Neural cell (in vitro differentiated cells): ENCODE data around the gene TP53I3. TPM values are rescaled to one million over a fixed set of nuclear protein-coding genes. Genes with fewer than 3 reads are reported as not detected.
"Not testable (repeated sequence)": the region's sequence is repeated elsewhere in the genome, so short reads cannot be mapped to it uniquely, and the experiment has no call there.

ENCODE experiments used
- H2AFZ ChIP-seq: fragments of 200-600, 300-800 bp; sonication (generic), shearing (Covaris generic); 2 replicates; pipeline ENCODE4 v1.6.0; 2014; ENCODE audit warnings: low read depth, mild to moderate bottlenecking, antibody characterized with exemption, low read length, moderate library complexity
- H3F3A ChIP-seq: fragments of 200-600 bp; shearing (Covaris generic); 2 replicates; pipeline ENCODE4 v1.6.1; 2016; ENCODE audit warnings: mild to moderate bottlenecking, moderate library complexity, mixed read lengths, antibody characterized with exemption, low read length; ENCODE audit not compliant: insufficient read depth, poor library complexity, severe bottlenecking
- H3K27ac ChIP-seq: fragments of 200-600, 300-800 bp; sonication (generic), shearing (Covaris generic); 2 replicates; pipeline ENCODE4 v1.5.1; 2014; ENCODE audit warnings: mild to moderate bottlenecking, low read length, moderate library complexity
- H3K27me3 ChIP-seq: fragments of 300-800, 200-600 bp; sonication (generic), shearing (Covaris generic); 2 replicates; pipeline ENCODE4 v1.6.0; 2014; ENCODE audit warnings: mild to moderate bottlenecking, low read depth, low read length, moderate library complexity; ENCODE audit not compliant: insufficient read depth
- H3K36me3 ChIP-seq: fragments of 300-800, 200-600 bp; sonication (generic), shearing (Covaris generic); 2 replicates; pipeline ENCODE4 v1.5.1; 2014; ENCODE audit warnings: mild to moderate bottlenecking, antibody characterized with exemption, low read length, moderate library complexity; ENCODE audit not compliant: insufficient read depth
- H3K4me2 ChIP-seq: fragments of 300-800, 200-600 bp; sonication (generic), shearing (Covaris generic); 2 replicates; pipeline ENCODE4 v1.6.0; 2014; ENCODE audit warnings: mild to moderate bottlenecking, low read length
- H3K4me3 ChIP-seq: fragments of 300-800, 200-600 bp; sonication (generic), shearing (Covaris generic); 2 replicates; pipeline ENCODE4 v1.5.1; 2014; ENCODE audit warnings: mild to moderate bottlenecking, low read length, moderate library complexity
- H3K79me2 ChIP-seq: fragments of 200-600 bp; shearing (Covaris generic); replicated peaks from 2 replicates; pipeline ENCODE4 v1.6.0; 2014; ENCODE audit warnings: mild to moderate bottlenecking, low read length, moderate library complexity; ENCODE audit not compliant: insufficient read depth
- H3K9ac ChIP-seq: fragments of 300-800, 200-600 bp; sonication (generic), shearing (Covaris generic); 2 replicates; pipeline ENCODE4 v1.6.1; 2016; ENCODE audit warnings: mild to moderate bottlenecking, low read length, mixed read lengths
- H3K9me2 ChIP-seq: fragments of 200-600 bp; shearing (Covaris generic); 2 replicates; pipeline ENCODE4 v1.6.1; 2016; ENCODE audit warnings: mild to moderate bottlenecking, low read length, mixed read lengths; ENCODE audit not compliant: insufficient read depth
- H3K9me3 ChIP-seq: fragments of 200-600, 300-800 bp; sonication (generic), shearing (Covaris generic); 2 replicates; pipeline ENCODE4 v1.6.1; 2016; ENCODE audit warnings: mild to moderate bottlenecking, mixed run types, low read length, moderate library complexity, mixed read lengths
- H4K20me1 ChIP-seq: fragments of 200-600 bp; shearing (Covaris generic); 2 replicates; pipeline ENCODE4 v1.6.1; 2016; ENCODE audit warnings: mild to moderate bottlenecking, mixed run types; ENCODE audit not compliant: insufficient read depth
- EP300 ChIP-seq: fragments of 450-650 bp; conservative IDR thresholded peaks from 2 replicates; pipeline ENCODE4 v1.6.1; 2014; ENCODE audit warnings: antibody characterized with exemption, mild to moderate bottlenecking, moderate library complexity; ENCODE audit not compliant: poor library complexity, severe bottlenecking
- EZH2 ChIP-seq: fragments of 200-600, 300-800 bp; shearing (Covaris generic), sonication (generic); IDR thresholded peaks from 2 replicates; pipeline ENCODE4 v1.6.1; 2014; ENCODE audit warnings: antibody characterized with exemption, low read length, borderline replicate concordance, mild to moderate bottlenecking; ENCODE audit not compliant: insufficient read depth, poor library complexity, severe bottlenecking
- MXI1 ChIP-seq: fragments of 450-650 bp; conservative IDR thresholded peaks from 2 replicates; pipeline ENCODE4 v1.6.1; 2014; ENCODE audit warnings: antibody characterized with exemption, mild to moderate bottlenecking; ENCODE audit not compliant: poor library complexity, severe bottlenecking
- POLR2AphosphoS5 ChIP-seq: IDR thresholded peaks from 2 replicates; pipeline ENCODE4 v1.6.1; 2012
- RAD21 ChIP-seq: fragments of 450-650 bp; conservative IDR thresholded peaks from 2 replicates; pipeline ENCODE4 v1.6.1; 2014; ENCODE audit warnings: antibody characterized with exemption, mild to moderate bottlenecking, moderate library complexity
- REST ChIP-seq: IDR thresholded peaks from 2 replicates; pipeline ENCODE4 v1.6.1; 2012; ENCODE audit warnings: borderline replicate concordance
- SMC3 ChIP-seq: fragments of 450-650 bp; conservative IDR thresholded peaks from 2 replicates; pipeline ENCODE4 v1.6.1; 2014; ENCODE audit warnings: antibody characterized with exemption, mild to moderate bottlenecking, moderate library complexity; ENCODE audit not compliant: poor library complexity
- TAF1 ChIP-seq: IDR thresholded peaks from 2 replicates; pipeline ENCODE4 v1.6.1; 2012; ENCODE audit warnings: low read depth
- polyA plus RNA-seq: library from polyadenylated mRNA; depleted of rRNA; stranded (reverse); fragments of >200 nt; gene quantifications from 2 replicates; pipeline ENCODE4 v1.2.3, GENCODE V29; 2014
- TF ChIP-seq, protein P1 (sequence below): fragments of 450-650 bp; IDR thresholded peaks from 2 replicates; pipeline ENCODE4 v1.5.1; 2014; ENCODE audit warnings: antibody characterized with exemption, mild to moderate bottlenecking, moderate library complexity; ENCODE audit not compliant: poor library complexity, severe bottlenecking

Gene TP53I3
- polyA plus RNA-seq, 1 donor from 2014 or later: 1.8 TPM

- H3K4me2 ChIP-seq: peak overlapping the region; percentile 72
- H3F3A ChIP-seq: no peaks in the 10 kb centered on the region
- H3K9ac ChIP-seq: no peak overlapping the region
- no peaks in the 10 kb centered on the region for H3K9me2 ChIP-seq
- TF ChIP-seq SMC3 (no peak), MXI1 (no peak), TAF1 (no peak)
- H3K27ac ChIP-seq: no peak overlapping the region
- no peaks in the 10 kb centered on the region for H4K20me1 ChIP-seq
- peak overlapping the region; percentile 75 for H3K4me3 ChIP-seq
- no peaks in the 10 kb centered on the region for H3K9me3 ChIP-seq
- H3K27me3 ChIP-seq: no peaks in the 10 kb centered on the region
- no peak overlapping the region for H2AFZ ChIP-seq
- peaks cover 12% of the 10 kb centered on the region for H3K79me2 ChIP-seq
- no peaks in the 10 kb centered on the region for H3K36me3 ChIP-seq
These were observed 38.8 kb downstream of the TP53I3 start for GRCh38 chr2:24045511-24046508.

DNA sequence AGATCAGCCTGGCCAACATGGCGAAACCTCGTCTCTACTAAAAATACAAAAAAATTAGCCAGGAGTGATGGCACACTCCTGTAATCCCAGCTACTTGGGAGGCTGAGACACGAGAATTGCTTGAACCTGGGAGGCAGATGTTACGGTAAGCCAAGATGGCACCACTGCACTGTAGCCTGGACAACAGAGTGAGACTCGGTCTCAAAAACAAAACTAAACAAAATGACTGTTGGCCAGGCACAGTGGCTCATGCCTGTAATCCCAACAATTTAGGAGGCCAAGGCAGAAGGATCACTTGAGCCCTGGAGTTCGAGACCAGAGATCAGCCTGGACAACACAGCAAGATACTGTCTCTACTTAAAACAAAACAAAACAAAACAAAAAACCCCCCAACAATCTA lies 41.5 kb downstream of the TP53I3 start:
- not testable (repeated sequence) for H3K4me3 ChIP-seq, H3K9me3 ChIP-seq, H3K27ac ChIP-seq, H2AFZ ChIP-seq, H3F3A ChIP-seq, H3K36me3 ChIP-seq, H3K4me2 ChIP-seq, H3K27me3 ChIP-seq, H4K20me1 ChIP-seq, H3K9ac ChIP-seq, H3K9me2 ChIP-seq
- H3K79me2 ChIP-seq: peaks cover 12% of the 10 kb centered on the region

- Histone ChIP-seq H3K4me3 (no peak overlapping the region), H3K9ac (no peak overlapping the region), H3K9me2 (no peaks in the 10 kb centered on the region), H3K27ac (no peak overlapping the region), H3K36me3 (no peaks in the 10 kb centered on the region), H3F3A (no peaks in the 10 kb centered on the region), H3K4me2 (no peak overlapping the region), H4K20me1 (no peaks in the 10 kb centered on the region), H3K79me2 (peaks cover 4% of the 10 kb centered on the region), H2AFZ (no peak overlapping the region), H3K9me3 (no peaks in the 10 kb centered on the region), H3K27me3 (no peaks in the 10 kb centered on the region)
- TF ChIP-seq RAD21 (no peak), MXI1 (no peak), POLR2AphosphoS5 (no peak), EP300 (no peak), REST (no peak), TAF1 (no peak), EZH2 (no peak), SMC3 (no peak)
- TF ChIP-seq, protein P1, sequence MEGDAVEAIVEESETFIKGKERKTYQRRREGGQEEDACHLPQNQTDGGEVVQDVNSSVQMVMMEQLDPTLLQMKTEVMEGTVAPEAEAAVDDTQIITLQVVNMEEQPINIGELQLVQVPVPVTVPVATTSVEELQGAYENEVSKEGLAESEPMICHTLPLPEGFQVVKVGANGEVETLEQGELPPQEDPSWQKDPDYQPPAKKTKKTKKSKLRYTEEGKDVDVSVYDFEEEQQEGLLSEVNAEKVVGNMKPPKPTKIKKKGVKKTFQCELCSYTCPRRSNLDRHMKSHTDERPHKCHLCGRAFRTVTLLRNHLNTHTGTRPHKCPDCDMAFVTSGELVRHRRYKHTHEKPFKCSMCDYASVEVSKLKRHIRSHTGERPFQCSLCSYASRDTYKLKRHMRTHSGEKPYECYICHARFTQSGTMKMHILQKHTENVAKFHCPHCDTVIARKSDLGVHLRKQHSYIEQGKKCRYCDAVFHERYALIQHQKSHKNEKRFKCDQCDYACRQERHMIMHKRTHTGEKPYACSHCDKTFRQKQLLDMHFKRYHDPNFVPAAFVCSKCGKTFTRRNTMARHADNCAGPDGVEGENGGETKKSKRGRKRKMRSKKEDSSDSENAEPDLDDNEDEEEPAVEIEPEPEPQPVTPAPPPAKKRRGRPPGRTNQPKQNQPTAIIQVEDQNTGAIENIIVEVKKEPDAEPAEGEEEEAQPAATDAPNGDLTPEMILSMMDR: no peak
These were observed 44.1 kb downstream of the TP53I3 start for GRCh38 chr2:24040511-24040910.
